ENCODE measurements around the gene ZDHHC6.

- TF ChIP-seq CTCF (IDR thresholded peaks at IDR 0.05), result peak in 1 of 6 experiments; percentile 10
- TF ChIP-seq POLR2A (IDR thresholded peaks at IDR 0.05), result peak in 1 of 2 donors; percentile 51
Measured at GRCh38 chr10:112446855-112447619, at the start of gene ZDHHC6, which contains the start of gene VTI1A.
